ENCODE data around the gene RASSF6.

DNA sequence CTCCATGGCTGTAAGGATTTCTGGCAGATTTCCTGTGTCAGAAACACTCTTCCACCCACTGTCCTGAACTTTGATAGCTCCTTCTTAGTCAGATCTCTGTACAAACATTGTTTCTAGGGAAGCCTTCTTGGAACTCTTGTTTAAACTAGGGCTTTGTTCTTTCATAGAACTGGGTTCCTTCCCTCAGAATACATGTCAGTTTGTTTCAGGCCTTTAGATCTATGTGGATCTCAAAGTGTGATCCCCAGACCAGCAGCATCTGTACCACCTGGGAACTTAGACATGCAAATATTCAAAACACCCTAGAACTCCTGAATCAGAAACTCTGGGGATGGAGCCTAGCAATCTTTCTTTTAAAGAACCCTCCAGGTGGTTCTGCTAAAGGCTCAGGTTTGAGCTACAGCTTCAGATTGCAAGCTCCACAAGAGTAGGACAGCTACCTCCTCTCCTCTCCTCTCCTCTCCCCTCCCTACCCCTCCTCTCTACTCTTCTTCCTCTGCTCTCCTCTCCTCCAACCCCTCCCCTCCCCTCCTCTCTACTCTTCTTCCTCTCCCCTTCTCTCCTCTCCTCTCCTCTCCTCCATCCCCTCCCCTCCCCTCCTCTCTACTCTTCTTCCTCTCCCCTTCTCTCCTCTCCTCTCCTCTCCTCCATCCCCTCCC is 12.7 kb downstream of the RASSF6 start:
- TF ChIP-seq, protein P1, sequence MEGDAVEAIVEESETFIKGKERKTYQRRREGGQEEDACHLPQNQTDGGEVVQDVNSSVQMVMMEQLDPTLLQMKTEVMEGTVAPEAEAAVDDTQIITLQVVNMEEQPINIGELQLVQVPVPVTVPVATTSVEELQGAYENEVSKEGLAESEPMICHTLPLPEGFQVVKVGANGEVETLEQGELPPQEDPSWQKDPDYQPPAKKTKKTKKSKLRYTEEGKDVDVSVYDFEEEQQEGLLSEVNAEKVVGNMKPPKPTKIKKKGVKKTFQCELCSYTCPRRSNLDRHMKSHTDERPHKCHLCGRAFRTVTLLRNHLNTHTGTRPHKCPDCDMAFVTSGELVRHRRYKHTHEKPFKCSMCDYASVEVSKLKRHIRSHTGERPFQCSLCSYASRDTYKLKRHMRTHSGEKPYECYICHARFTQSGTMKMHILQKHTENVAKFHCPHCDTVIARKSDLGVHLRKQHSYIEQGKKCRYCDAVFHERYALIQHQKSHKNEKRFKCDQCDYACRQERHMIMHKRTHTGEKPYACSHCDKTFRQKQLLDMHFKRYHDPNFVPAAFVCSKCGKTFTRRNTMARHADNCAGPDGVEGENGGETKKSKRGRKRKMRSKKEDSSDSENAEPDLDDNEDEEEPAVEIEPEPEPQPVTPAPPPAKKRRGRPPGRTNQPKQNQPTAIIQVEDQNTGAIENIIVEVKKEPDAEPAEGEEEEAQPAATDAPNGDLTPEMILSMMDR (IDR thresholded peaks at IDR 0.05) = no peak
- TF ChIP-seq NRF1 (IDR thresholded peaks at IDR 0.05; ENCODE audit: low read depth, low read length) (no peak), FOXM1 (IDR thresholded peaks at IDR 0.05; ENCODE audit: low read depth) (no peak), RAD21 (IDR thresholded peaks at IDR 0.05; ENCODE audit: low read length) (no peak), SIN3A (IDR thresholded peaks at IDR 0.05; ENCODE audit: borderline replicate concordance, low read depth, low read length) (no peak), MXI1 (IDR thresholded peaks at IDR 0.05; ENCODE audit: low read depth, low read length) (no peak), TAF1 (IDR thresholded peaks at IDR 0.05; ENCODE audit: borderline replicate concordance, low read depth, low read length) (no peak), RXRA (IDR thresholded peaks at IDR 0.05; ENCODE audit: borderline replicate concordance, low read depth) (no peak), GATA2 (CRISPR knock-in tag; IDR thresholded peaks at IDR 0.05) (no peak), RFX5 (IDR thresholded peaks at IDR 0.05; ENCODE audit: low read length) (no peak), JUND (IDR thresholded peaks at IDR 0.05) (no peak), POLR2AphosphoS5 (IDR thresholded peaks at IDR 0.05; ENCODE audit: low read depth, low read length) (no peak)
